Right hindlimb (tissue), 1 donor: ENCODE data around the gene ULK3.

ENCODE experiments used
- DNase-seq: peaks from one replicate; pipeline ENCODE4 v3.0.0-alpha.2; 2018

The ULK3 gene

DNA sequence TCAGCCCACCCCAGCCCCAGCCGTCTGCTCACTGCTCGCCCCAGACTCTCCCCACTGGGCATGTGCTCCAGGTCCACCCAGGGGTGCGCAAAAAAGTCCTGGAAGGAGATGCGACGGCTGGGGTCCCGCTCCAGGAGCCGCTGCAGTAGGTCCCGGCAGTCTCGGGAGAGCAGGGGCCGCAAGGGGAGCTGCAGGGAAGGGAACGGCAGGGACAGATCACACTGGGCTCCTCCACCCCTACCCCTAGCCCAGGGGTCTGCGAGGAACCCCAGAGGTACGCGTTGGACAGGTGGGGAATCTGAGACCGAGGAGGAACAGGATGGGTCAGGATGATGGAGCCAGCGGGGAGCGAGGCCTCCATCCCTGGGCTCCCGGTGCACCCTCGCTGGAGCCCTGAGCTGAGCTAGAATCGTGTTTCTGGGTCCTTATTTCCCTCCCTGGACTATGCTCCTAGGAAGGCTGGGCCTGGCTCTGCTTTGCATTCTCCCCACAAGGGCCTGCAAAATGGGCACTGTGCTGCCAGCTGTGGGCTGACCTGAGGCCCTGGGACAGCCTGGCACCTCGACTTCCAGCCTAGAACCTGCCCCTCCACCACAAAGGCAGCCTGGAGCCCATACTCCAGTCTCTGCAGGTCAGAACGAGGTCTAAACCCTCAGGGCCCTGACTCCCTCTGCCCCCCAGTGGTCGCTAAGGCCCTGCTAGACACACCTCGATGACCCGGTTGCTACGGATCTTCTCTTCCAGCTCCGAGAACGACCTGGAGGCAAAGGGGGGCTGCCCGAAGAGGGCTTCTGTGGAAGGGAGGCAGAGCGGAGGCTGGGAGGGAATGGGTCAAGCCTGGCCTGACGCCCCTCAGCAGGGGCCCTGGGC lies 3.2 kb downstream of the ULK3 start:
- DNase-seq, result no peak

DNA sequence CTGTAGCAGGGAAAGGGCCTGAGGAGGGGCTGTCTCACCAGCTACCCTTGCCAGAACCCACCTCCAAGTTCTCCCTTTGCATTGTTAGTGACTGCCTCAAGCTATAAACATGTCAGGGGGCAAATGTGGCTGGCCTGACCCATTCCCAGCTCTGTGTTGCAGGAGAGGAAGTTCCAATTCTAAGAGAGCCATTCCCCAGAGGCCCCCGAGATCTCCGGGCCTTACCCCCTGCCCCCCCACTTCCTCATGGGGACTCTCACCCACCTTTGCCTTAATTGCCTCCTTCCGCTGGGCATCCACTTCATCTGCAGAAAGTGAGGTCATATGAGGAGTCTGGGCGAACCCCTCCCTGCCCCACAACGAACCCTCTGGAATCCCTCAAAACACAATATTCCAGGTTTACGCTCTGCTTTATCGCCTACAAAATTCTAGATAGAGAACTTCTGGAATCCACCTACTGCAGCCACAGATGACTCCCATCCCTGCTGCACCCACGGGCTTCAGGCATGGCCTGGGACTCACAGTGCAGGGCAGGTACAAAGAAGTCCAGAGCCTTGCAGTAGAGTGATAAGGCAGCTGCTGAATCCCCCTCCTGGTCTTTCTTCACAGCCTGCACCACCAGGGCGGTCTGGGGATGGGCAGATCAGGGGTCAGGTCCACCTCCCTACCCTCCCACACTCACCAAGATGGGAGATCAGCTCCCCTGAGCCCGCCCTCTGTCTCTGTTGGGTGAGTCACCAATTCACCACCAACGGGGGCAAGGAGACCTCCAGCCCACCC lies 4.0 kb downstream of the ULK3 start:
- DNase-seq, result no peak

DNA sequence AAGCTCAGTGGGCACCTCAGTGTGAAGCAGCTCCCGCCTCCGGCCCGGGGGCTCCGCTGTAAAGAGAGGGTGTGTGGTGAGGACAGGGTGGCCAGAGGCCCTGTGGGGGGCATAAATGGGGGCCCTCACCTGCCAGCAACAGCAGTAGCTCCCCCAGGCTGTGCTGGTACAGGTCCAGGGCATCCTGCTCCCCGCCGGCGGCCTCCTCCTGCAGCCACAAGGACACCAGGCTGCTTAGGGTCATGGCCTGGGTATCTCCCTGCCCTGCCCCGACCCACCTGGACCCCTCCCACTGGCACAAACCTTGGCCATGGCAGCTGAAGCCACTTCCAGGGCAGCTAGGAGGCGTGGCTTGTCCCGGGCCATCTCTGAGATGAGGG lies 4.8 kb downstream of the ULK3 start:
- no peak for DNase-seq

DNA sequence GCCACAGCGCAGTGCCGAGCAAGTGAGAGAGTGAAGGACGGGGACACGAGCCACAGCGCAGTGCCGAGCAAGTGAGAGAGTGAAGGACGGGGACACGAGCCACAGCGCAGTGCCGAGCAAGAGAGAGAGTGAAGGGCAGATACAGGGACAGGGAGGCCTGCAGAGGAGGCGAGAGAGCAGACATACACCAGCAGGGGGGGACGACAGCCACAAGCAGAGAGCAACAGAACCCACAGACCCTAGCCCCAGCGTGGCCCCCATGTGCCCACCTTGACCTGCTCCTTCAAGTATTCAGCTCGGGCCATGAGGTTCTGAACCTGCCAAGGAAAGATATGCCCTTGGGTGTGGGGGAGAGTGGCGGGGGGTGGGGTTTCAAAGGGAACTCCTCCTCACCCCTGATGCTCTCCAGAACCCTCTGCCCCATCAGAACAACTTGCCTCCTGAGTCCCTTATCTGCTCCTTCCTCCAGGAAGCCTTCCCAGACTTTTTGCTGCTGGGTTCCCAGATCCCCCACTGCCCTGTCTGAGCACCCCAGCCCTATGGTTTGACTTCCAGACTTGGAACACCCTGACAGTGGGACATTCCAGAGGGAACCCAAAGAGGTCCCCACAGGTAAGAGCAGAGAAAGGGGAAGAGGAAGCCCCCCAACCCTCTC lies 5.3 kb downstream of the ULK3 start:
- no peak for DNase-seq

DNA sequence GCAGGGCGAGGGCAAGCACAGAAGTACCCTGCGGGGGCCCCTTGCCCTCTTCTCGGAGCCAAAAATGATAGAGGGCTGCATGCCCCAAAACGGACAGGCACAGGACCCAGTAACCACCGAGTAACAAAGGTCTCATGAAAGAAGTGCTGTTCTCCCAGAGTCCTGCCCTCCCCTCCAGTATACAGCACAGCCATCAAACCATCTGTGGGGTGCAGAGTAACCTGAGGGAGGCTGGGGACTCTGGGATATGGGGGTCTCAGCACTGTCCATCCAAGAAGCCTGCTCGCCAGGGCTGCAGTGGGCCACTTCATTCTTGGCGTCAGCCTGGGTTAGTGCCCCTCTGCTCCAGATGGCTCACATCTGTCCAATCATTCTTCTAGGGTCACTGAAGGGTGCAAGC lies 6.1 kb downstream of the ULK3 start:
- DNase-seq, result no peak

DNA sequence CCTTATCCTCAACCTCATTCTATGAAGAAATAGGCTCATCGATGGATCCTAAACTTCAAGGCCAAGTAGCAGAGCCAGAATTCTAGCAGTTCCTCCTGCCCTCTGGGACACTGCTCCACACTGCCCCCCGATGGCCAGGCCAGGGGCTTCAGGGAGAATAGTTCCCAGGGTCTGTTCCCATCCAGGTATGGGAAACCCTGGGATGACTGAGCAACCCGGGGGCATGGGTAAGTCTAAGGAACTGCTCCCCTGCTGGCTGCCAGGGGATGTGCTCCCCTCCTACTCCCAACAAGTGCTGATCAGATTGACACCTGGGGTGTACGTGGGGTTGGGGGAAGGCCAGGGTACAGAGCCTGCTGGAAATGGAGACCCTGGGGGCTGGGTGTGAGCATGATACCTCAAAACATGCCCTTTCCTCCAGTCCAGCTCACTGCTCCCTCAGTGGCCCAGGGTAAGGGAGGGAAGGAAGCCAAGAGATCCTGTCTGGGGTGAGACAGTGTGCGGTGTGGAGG lies 7.6 kb downstream of the ULK3 start:
- DNase-seq, result peak; percentile 41

DNA sequence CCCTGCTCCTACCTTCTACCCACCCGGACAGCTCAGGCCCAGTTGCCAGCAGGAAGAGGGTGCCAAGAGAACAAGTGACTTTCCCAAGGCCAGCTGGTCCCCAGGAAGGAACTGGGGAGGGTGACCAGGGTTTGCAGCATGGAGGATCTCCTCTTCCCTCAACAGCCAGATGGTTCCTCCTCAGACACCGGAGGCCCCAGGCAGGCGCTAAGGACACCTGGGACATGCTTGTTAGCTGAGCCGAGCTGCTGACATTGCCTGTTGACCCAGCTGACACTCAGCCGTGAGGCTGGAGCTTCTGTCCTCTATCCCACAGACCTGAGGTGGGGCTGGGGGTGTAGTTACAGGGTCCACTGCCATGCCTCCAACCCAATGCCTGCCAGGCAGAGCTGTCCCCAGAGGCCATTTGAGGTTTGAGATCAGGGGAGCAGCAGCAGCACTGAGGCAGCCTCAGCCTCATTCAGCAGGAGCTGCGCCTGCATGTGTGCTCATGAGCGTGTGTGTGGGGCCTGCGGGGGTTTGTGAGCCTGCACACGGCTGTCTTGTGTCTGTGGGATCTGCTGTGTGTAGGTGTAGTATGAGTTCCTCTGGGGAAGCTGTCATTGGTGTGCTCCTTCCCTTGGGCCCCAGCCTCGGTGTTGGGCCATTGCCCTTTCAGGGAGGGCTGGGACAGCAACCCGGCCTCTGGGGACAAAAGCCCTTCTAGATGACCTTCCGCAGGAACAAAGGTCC lies 9.4 kb downstream of the ULK3 start:
- DNase-seq, result no peak

DNA sequence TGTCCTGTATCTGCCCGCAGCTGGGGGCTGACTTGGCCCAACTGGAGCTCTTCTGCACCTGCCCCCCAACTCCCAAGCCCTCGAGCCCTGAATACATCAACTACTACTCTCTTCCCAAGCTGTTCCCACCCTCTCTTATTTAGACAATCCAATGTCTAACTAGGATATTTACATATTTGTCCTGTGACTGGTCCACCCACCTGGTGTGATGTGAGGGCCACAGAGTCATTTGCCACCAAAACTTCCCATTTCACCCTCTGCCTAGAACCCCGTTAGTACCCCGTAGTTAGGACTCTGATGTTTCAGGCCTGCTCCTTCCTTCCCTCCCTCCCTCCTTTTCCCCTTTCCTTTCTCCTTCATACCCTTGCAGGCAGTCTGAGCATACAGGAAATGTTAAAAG lies 10.1 kb downstream of the ULK3 start:
- DNase-seq, result no peak

DNA sequence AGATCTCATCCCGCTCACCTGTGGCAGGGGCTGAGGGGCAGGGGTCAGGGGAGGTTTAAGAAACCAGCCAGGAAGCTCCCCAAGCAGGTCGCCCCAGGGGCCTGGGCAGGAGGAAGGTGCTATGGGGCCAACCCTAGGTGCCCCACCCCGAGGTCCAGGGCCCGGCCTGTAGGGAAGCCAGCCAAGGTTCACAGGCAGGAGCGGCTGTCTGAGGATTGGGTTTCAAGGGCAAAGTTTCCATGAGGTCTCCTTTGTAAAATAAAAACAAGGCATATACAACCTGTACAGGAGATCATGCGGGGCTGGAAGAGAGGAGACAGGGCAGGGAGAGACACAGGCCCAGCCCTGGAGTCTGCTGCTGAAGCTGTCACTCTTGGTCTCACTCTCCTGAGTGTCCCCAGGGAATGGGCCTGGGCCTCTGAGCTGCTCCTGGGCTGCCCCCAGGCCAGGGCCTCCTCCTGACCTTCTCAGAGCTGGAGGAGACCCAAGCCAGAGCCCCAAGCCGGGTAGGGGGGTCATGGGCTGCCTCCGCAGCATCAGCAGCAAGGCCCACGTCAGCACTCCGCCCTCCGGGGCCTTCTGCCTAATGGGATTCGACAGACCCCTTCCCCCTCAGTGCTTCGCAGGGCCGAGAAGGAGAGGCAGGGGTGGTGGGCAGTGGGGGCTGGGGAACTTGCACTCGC lies 11.0 kb downstream of the ULK3 start:
- DNase-seq, result no peak

DNA sequence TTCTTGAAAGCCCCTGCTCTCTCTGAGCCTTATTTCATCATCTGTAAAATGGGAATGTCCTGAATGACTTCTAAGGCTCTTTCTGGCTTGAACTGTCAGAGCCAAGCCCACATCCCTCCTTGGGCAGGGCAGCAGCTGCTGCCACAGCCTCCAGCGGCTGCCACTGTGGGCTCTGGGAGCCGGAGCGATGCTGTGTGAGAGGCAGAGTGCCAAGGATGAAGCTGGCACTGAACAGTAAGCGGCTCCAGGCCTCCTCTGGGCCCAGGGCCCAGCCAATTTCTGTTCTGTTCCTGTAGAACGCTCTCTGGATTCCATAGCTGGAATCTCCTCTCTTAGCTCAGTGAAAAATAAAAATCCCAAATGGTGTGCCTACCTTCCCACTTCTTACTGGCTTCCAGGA lies 12.1 kb downstream of the ULK3 start:
- DNase-seq, result peak; percentile 65

DNA sequence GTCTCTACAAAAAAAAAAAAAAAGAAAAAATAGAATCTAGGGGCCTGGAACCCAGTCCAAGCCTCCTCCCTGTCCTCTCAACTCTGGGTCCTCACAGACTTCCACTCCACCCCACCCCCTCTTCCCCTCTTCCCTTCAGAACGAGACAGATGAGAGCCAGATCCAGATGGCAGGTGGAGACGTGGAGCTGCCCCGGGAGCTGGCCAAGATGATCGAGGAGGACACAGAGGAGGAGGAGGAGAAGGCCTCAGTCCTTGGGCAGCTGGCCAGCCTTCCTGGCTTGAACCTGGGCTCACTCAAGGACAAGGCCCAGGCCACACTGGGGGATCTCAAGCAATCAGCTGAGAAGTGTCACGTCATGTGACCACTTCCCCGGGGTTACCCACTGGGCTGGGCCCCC lies 13.0 kb downstream of the ULK3 start:
- DNase-seq, result no peak

DNA sequence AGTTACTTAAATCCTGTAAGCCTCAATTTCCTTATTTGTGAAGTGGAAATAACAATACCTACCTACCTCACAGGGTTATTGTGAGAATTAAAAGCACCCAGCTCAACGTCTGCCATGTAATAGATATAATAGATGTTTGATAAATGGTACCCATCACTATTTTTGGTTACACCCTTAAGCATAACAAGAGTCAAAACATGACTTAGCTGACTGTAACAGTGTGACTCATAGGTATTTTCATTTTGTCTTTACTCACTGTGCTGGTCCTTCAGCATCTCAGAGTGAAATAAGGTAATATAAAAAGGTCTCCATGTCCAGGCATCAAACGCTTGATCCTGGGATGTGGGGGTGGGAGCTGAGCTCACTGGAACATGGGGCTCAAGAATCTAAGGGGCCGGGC lies 13.5 kb downstream of the ULK3 start:
- DNase-seq, result no peak

DNA sequence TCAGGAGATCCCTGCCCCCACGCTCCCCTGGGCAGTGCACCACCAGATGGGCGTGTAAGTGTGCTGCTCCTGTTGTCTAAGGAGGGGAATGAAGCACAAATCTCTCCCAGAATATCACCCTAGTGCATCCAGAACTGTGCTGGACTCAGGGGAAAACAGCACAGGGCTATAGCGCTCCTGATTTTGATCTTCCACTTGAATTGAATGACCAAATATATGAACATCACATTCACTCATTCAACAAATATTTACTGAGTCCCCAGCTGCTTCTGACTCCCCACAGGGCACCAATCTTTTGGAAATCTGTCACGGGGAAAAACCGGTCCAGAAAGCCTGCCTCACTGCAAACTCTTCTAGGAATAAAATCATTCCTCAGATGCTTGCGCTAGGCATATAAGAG lies 14.1 kb downstream of the ULK3 start:
- no peak for DNase-seq

DNA sequence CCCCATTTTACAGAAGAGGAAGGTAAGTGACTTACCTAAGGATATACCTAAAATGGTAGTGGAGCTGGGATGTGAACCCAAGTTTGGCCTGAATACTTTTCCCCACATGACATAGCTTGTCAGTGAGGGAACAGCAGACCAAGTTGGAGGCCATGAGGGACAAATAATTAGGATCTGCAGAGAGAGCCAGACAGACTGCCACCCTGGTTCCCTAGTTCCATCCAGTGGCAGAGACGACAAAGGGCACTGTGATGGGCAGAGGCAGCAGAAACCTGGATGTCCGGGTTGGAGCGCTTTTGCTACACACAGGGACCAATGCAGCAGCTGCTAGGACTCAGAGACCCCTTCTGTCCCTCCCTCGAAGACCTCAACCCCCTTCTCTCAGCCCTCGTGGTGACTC lies 15.3 kb downstream of the ULK3 start:
- DNase-seq, result no peak

DNA sequence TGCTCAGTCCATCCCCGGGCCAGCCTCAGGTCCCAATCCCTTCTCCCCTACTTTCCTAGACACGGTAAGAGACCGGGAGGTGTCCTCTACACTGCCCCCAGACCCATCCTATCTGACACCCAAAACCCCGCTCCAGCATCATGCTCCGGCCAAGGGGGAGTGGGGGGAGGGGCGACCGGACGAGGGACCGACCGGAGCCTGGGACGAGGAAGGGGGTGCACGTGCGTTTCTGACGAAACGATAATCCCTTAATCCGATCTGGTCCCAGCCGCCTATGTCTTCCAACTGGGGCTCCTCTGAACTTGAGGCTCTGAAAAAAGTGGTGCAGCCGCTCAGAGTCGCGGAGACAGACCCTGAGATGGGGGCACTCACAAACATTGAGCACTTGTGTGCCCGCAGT lies 16.0 kb downstream of the ULK3 start:
- no peak for DNase-seq

DNA sequence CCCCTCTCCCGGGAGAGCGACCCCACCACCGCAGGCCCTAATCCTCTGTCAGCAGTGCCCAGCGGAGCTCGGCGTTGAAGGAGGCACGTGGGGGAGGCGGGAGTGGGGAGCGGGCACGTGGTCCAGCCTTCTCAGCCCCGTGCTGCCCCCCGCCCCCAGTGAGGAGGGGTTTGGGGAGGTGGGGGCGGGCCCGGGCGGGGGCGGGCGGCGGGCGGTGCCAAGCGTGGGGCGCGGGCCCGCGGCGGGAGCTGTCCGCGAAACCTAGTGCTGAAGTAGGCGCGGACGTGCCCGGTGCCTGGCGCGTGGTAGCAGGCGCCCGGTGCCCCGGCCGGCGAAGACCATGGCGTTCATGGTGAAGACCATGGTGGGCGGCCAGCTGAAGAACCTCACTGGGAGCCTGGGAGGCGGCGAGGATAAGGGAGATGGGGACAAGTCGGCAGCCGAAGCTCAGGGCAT lies 16.6 kb downstream of the ULK3 start, which contains the start of gene CPLX3:
Gene CPLX3 (plus strand): TSS at position 264 of the 456 bp plus-strand sequence. CDS start 77 bp downstream, at position 341.
- peak; percentile 42 for DNase-seq

DNA sequence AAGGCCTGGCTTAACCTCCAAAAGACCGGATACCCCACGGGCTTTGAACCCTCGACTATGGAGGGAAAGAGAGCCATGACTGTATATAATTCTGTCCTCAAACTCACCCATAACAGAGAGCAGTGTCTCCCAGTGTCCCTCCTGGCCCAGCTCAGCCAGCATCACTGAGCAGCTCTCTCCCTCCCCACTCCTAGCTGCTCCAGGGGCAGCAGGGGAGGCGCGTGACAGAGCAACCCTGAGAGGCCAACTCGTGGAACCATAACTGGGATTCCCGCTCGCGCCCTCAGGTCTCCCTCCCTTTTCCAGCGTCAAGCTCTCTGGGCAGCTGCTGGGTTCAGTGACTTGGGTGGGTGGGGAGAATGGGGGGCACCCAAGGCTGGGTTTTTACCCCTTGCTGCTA lies 17.1 kb downstream of the ULK3 start:
- DNase-seq, result no peak

DNA sequence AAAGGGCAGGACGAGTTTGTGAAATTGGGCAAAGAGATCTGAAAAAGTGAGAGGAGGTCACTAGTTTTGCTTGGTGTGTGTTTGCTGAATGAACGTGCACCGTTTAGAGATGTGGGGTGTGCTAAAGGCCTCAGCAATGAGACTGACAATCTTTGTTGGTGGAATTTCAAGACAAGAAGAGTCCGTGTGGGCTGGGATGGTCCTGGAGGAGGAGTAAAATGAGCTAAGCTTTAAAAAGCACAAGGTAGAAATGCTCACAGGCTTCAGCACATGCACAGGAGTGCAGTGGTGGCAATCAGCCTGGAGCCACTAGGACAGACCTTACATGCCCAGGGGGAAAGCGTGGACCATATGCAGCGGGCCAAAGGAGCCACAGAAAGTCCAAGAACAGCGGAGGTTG lies 18.0 kb downstream of the ULK3 start:
- DNase-seq, result no peak

DNA sequence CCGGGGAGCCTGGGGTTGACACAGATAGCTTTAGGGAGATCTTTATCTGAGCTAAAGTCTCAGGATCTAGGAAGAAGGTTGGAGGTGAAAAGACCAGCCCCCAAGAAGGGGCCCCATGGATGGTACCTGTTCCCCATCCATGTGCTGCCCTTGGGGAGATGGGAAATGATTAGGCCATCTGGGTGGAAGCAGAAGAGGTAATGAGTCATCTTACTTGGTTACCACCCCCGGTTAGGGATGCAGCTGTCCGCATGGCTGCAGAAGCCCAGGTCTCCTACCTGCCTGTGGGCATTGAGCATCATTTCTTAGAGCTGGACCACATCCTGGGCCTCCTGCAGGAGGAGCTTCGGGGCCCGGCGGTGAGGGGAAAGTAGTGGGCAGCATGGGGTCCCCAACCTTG lies 19.6 kb downstream of the ULK3 start:
- no peak for DNase-seq

DNA sequence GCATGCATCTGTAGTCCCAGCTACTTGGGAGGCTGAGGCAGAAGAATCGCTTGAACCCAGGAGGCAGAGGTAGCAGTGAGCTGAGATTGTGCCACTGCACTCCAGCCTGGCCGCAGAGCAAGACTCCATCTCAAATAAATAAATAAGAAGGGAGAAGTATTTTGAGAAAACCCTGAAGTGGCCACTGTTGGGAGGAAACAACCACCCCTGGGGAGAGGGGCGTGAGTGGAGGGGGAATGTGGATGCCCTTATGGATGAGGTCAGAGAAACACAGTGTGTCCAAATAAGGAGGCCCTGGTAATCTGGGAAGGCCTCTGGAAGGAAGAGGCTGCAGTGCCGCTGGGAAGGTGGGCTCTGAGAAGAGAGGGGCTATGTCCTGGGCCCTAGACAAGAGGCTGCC lies 20.7 kb downstream of the ULK3 start:
- DNase-seq, result no peak

DNA sequence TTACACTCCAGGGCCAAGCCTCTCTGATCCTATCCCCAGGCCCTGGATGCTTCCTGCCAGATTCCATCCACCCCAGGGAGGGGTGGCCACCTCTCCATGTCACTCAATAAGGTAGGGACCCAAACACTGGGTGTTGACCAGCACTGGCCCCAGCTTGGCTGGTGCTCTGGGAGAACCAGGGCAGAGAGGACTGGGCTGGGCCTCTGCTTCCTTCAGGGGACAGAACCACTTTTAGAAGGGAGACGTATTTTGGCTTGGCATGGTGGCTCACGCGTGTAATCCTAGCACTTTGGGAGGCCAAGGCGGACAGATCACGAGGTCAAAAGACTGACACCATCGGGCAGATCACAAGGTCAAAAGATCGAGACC lies 21.2 kb downstream of the ULK3 start:
- DNase-seq, result no peak
